Mesenchymal stem cell (in vitro differentiated cells and primary cell): Measurements from ENCODE around the gene PPFIBP2.
"Not testable (repeated sequence)": the region's sequence is repeated elsewhere in the genome, so short reads cannot be mapped to it uniquely, and the experiment has no call there.

Experiments used
- DNase-seq: peaks from one replicate; pipeline ENCODE4 v3.0.0-alpha.2; 2013
- H2AFZ ChIP-seq: one replicate; pipeline ENCODE4 v1.6.1; 2013; ENCODE audit warnings: low read depth, mild to moderate bottlenecking, control low read depth, inconsistent platforms, low read length, moderate library complexity
- H2AK5ac ChIP-seq: 2 replicates; pipeline ENCODE4 v1.6.1; 2013; ENCODE audit warnings: low read length, moderate library complexity, mild to moderate bottlenecking, inconsistent platforms; ENCODE audit not compliant: severe bottlenecking
- H2BK120ac ChIP-seq: one replicate; pipeline ENCODE4 v1.6.1; 2013; ENCODE audit warnings: low read depth, mild to moderate bottlenecking, inconsistent platforms, low read length, moderate library complexity
- H2BK12ac ChIP-seq, 2 experiments: one replicate each; pipeline ENCODE4 v1.6.1; 2013; ENCODE audit warnings: inconsistent platforms in 2 of 2, low read length in 2 of 2, mild to moderate bottlenecking in 2 of 2, moderate library complexity in 2 of 2, control low read depth in 1 of 2
- H2BK15ac ChIP-seq: one replicate; pipeline ENCODE4 v1.6.1; 2013; ENCODE audit warnings: mild to moderate bottlenecking, low read depth, inconsistent platforms; ENCODE audit not compliant: poor library complexity, severe bottlenecking
- H2BK5ac ChIP-seq: 2 replicates; pipeline ENCODE4 v1.6.1; 2013; ENCODE audit warnings: low read depth, mild to moderate bottlenecking, low read length, control low read depth, inconsistent platforms; ENCODE audit not compliant: poor library complexity, severe bottlenecking
- H3K14ac ChIP-seq, 2 experiments: one replicate each; pipeline ENCODE4 v1.6.1; 2013; ENCODE audit warnings: inconsistent platforms in 2 of 2, low read length in 2 of 2, control low read depth in 1 of 2, mild to moderate bottlenecking in 1 of 2, moderate library complexity in 1 of 2
- H3K18ac ChIP-seq, 2 experiments: one replicate each; pipeline ENCODE4 v1.6.1; 2013; ENCODE audit warnings: inconsistent platforms in 2 of 2, low read length in 2 of 2, control low read depth in 1 of 2, low read depth in 1 of 2, mild to moderate bottlenecking in 1 of 2
- H3K23ac ChIP-seq, 2 experiments: one replicate each; pipeline ENCODE4 v1.6.1; 2013; ENCODE audit warnings: inconsistent platforms in 2 of 2, low read length in 2 of 2, mild to moderate bottlenecking in 2 of 2, moderate library complexity in 2 of 2, control low read depth in 1 of 2
- H3K27ac ChIP-seq: 2 replicates; pipeline ENCODE4 v1.5.1; 2013; ENCODE audit warnings: mild to moderate bottlenecking, moderate library complexity, low read length, control low read depth, inconsistent platforms; ENCODE audit not compliant: poor library complexity, severe bottlenecking
- H3K27me3 ChIP-seq, 2 experiments: 2 replicates each; pipeline versions ENCODE4 v1.6.1 to v1.7.0; 2013; ENCODE audit warnings: low read length in 2 of 2, mild to moderate bottlenecking in 2 of 2, moderate library complexity in 2 of 2, control low read depth in 1 of 2, inconsistent platforms in 1 of 2; ENCODE audit not compliant: control insufficient read depth in 1 of 2, insufficient read depth in 1 of 2
- H3K36me3 ChIP-seq, 2 experiments: 2 replicates each; pipeline versions ENCODE4 v1.6.1 to v1.7.0; 2013; ENCODE audit warnings: low read length in 2 of 2, control low read depth in 1 of 2, inconsistent platforms in 1 of 2, low read depth in 1 of 2, mild to moderate bottlenecking in 1 of 2; ENCODE audit not compliant: insufficient read depth in 2 of 2, control insufficient read depth in 1 of 2
- H3K4ac ChIP-seq, 2 experiments: one replicate each; pipeline ENCODE4 v1.6.1; 2013; ENCODE audit warnings: inconsistent platforms in 2 of 2, low read length in 2 of 2, mild to moderate bottlenecking in 2 of 2, moderate library complexity in 2 of 2, control low read depth in 1 of 2, low read depth in 1 of 2
- H3K4me1 ChIP-seq: 2 replicates; pipeline ENCODE4 v1.6.1; 2013; ENCODE audit warnings: low read depth, low read length, control low read depth; ENCODE audit not compliant: control insufficient read depth, insufficient read depth
- H3K4me2 ChIP-seq: 2 replicates; pipeline ENCODE4 v1.6.1; 2013; ENCODE audit warnings: low read length, mild to moderate bottlenecking, inconsistent platforms; ENCODE audit not compliant: poor library complexity, severe bottlenecking
- H3K4me3 ChIP-seq, 2 experiments: 2 replicates each; pipeline versions ENCODE4 v1.5.1 to v1.7.0; 2013; ENCODE audit warnings: low read length in 2 of 2, mild to moderate bottlenecking in 2 of 2, control low read depth in 1 of 2, low read depth in 1 of 2; ENCODE audit not compliant: insufficient read depth in 1 of 2
- H3K79me1 ChIP-seq: replicated peaks from 2 replicates; pipeline ENCODE4 v1.6.1; 2013; ENCODE audit warnings: mild to moderate bottlenecking, control low read depth, low read length, inconsistent platforms; ENCODE audit not compliant: poor library complexity, severe bottlenecking
- H3K9ac ChIP-seq: 2 replicates; pipeline ENCODE4 v1.7.0; 2013; ENCODE audit warnings: mild to moderate bottlenecking, low read length, moderate library complexity
- H3K9me3 ChIP-seq: 2 replicates; pipeline ENCODE4 v1.7.0; 2013; ENCODE audit warnings: mild to moderate bottlenecking, low read length; ENCODE audit not compliant: control insufficient read depth
- H4K8ac ChIP-seq: one replicate; pipeline ENCODE4 v1.6.1; 2013; ENCODE audit warnings: inconsistent platforms, mild to moderate bottlenecking, low read length, moderate library complexity
- H4K91ac ChIP-seq: one replicate; pipeline ENCODE4 v1.6.1; 2013; ENCODE audit warnings: mild to moderate bottlenecking, low read length, inconsistent platforms
- WGBS: methylation state at CpG from one replicate; pipeline ENCODE4 v1.1.7; 2013; ENCODE audit warnings: mixed read lengths; 5-methylcytosine and 5-hydroxymethylcytosine counted together

The PPFIBP2 gene

DNA sequence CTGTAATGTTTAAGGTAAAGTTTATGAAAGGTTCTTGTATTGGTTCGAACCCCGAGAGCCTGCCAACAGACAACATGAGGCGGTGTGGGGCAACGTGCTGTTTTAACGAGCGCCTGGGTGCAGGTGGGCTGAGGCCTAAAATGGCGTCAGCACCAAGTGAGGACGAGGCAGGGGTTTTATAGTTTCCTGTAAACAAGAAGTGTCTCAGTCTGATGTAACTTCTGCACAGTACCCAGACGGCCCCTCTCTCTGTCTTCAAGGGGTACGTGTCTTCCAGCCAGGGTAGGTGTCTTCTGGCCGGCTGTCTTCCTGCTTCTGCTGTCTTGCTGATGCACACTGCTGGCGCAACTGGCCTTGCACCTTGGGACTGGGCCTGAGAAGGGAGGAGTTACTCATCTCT, 2.7 kb downstream of the PPFIBP2 start:
- Histone ChIP-seq H3K9ac (no peak overlapping the region), H3K79me1 (no peaks in the 10 kb centered on the region), H2AK5ac (no peak overlapping the region), H2AFZ (no peak overlapping the region), H2BK12ac (no peak overlapping the region), H3K23ac (no peak overlapping the region), H3K36me3 (no peaks in the 10 kb centered on the region), H2BK15ac (no peak overlapping the region), H3K18ac (no peak overlapping the region), H2BK120ac (no peak overlapping the region), H2BK5ac (no peak overlapping the region), H4K91ac (no peak overlapping the region), H3K4me2 (no peak overlapping the region), H3K9me3 (no peaks in the 10 kb centered on the region), H3K4ac (no peak overlapping the region), H3K14ac (no peak overlapping the region), H3K4me3 (no peak overlapping the region), H3K4me1 (peaks cover 12% of the 10 kb centered on the region), H3K27me3 (peaks cover 0 to 23% of the 10 kb centered on the region in 2 experiments), H3K27ac (no peak overlapping the region), H4K8ac (no peak overlapping the region)
- WGBS: 88% methylated on average over 12 of the region's 12 CpGs
- DNase-seq: no peak

DNA sequence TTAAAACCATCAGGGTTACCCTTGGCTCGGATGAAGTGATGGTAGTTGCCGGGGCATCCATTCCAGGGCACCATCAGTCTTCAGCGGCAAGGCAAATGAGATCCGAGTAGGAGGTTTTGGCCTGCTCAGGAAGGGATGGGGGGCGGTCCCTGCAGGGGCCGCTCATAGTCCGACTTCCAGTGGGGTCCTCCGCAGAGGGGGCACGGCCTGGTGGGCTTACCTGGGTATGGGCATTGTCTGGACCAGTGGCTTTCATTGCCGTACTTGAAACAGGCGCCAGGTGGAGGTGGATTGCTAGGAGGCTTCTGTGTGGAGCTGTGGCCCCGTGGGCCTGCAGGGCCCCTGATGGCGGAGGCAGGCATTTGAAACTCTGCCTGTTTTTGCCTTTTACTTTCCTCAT, 3.9 kb downstream of the PPFIBP2 start:
- not testable (repeated sequence) for H3K9ac ChIP-seq, DNase-seq, H3K79me1 ChIP-seq, H4K8ac ChIP-seq, H3K36me3 ChIP-seq, H2BK5ac ChIP-seq, H3K14ac ChIP-seq, H3K27ac ChIP-seq, H3K9me3 ChIP-seq, H2BK15ac ChIP-seq, H2BK120ac ChIP-seq, H3K4ac ChIP-seq, H4K91ac ChIP-seq, H3K18ac ChIP-seq, H3K23ac ChIP-seq, H2AK5ac ChIP-seq, H2AFZ ChIP-seq, H3K4me2 ChIP-seq, H3K4me3 ChIP-seq, H2BK12ac ChIP-seq
- Histone ChIP-seq H3K27me3 (peaks cover 0 to 23% of the 10 kb centered on the region in 2 experiments), H3K4me1 (peaks cover 12% of the 10 kb centered on the region)
- 92% methylated on average over 13 of the region's 13 CpGs for WGBS

DNA sequence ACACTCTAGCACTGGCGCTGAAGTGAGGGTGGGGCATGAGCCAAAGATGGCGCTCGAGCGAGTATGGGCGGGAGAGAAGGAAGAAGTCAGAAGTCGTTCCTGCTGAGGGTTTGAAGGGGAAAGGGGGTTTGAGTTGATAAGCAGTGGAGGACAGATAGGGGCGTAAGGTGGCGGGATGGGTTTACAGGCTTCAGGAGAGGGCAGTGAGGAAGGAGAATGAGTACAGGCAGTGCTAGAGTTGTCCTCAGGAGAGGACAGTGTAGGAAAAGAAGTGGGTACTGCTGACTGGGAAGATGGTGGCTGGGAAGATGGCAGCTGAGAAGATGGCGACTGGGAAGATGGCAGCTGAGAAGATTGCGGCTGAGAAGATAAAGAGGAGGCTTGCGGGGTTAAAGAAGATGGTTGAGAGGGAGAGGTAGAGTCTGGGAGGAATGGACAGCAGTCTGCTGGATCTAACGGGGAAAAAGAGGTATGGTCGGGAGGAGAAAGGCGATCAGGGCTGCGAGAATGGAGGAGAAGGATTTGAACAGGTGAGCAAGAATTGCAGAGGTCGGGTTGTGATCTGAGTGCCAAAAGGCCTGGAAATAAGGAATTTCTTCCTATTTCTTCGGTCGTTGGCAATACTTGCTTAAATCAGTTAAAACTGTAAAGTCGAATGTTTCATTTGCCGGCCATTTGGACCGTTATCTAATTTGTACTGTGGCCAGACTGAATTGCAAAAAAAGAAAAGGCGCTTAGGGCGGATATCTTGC, 5.2 kb downstream of the PPFIBP2 start:
- no peak overlapping the region for H3K4me3 ChIP-seq
- 95% methylated on average over 23 of the region's 23 CpGs for WGBS
- H3K27me3 ChIP-seq: peaks cover 0 to 24% of the 10 kb centered on the region in 2 experiments

GRCh38 chr11:7520011-7520942, 6.5 kb downstream of the PPFIBP2 start:
- no peak overlapping the region for H2BK15ac ChIP-seq
- H3K23ac ChIP-seq: no peak overlapping the region
- peaks cover 0 to 19% of the 10 kb centered on the region in 2 experiments for H3K27me3 ChIP-seq
- no peaks in the 10 kb centered on the region for H3K36me3 ChIP-seq
- peak overlapping the region in 1 of 2 experiments; percentile 39 for H3K4me3 ChIP-seq
- H2BK120ac ChIP-seq: no peak overlapping the region
- H2BK12ac ChIP-seq: no peak overlapping the region
- no peak overlapping the region for H4K91ac ChIP-seq
- DNase-seq: peak; percentile 4
- no peaks in the 10 kb centered on the region for H3K79me1 ChIP-seq
- H2BK5ac ChIP-seq: no peak overlapping the region
- no peaks in the 10 kb centered on the region for H3K9me3 ChIP-seq
- no peak overlapping the region for H2AK5ac ChIP-seq
- H4K8ac ChIP-seq: no peak overlapping the region
- H3K14ac ChIP-seq: no peak overlapping the region
- no peaks in the 10 kb centered on the region for H3K4me1 ChIP-seq
- H2AFZ ChIP-seq: no peak overlapping the region
- no peak overlapping the region for H3K4ac ChIP-seq
- H3K27ac ChIP-seq: no peak overlapping the region
- H3K9ac ChIP-seq: peak overlapping the region; percentile 65
- 69% methylated on average over 14 of the region's 18 CpGs for WGBS
- no peak overlapping the region for H3K4me2 ChIP-seq
- peak overlapping the region in 1 of 2 experiments; percentile 4 for H3K18ac ChIP-seq

More for the DNA sequence above, 5.2 kb downstream of the PPFIBP2 start:
- no peak overlapping the region for H3K4me2 ChIP-seq
- no peak overlapping the region for H3K14ac ChIP-seq
- no peak overlapping the region for H2BK120ac ChIP-seq
- H3K9me3 ChIP-seq: no peaks in the 10 kb centered on the region
- H4K8ac ChIP-seq: no peak overlapping the region
- no peak overlapping the region for H2BK12ac ChIP-seq
- no peak for DNase-seq
- no peak overlapping the region for H2AK5ac ChIP-seq
- H2BK5ac ChIP-seq: no peak overlapping the region
- no peak overlapping the region for H3K18ac ChIP-seq
- no peak overlapping the region for H3K9ac ChIP-seq
- no peak overlapping the region for H3K4ac ChIP-seq
- no peak overlapping the region for H3K23ac ChIP-seq
- H2BK15ac ChIP-seq: no peak overlapping the region
- H3K79me1 ChIP-seq: no peaks in the 10 kb centered on the region
- H3K36me3 ChIP-seq: no peaks in the 10 kb centered on the region
- no peak overlapping the region for H2AFZ ChIP-seq
- peaks cover 5% of the 10 kb centered on the region for H3K4me1 ChIP-seq
- H4K91ac ChIP-seq: no peak overlapping the region
- H3K27ac ChIP-seq: no peak overlapping the region
